Keratinocyte (primary cell): Measurements from ENCODE around the gene DSTN.

Experiments used
- CTCF ChIP-seq, 3 experiments: IDR thresholded peaks in 1 of 3; conservative IDR thresholded peaks in 1 of 3; optimal IDR thresholded peaks in 1 of 3; 2 replicates in 2 of 3; 3 replicates in 1 of 3; pipeline versions ENCODE3 to v1.5.1; 2011; ENCODE audit warnings: low read length in 3 of 3, mild to moderate bottlenecking in 3 of 3, moderate library complexity in 2 of 3, control low read depth in 1 of 3, inconsistent platforms in 1 of 3; ENCODE audit not compliant: insufficient read depth in 2 of 3; ENCODE audit errors: extremely low read depth in 1 of 3
- EZH2 ChIP-seq: IDR thresholded peaks from one replicate; pipeline ENCODE4 v1.6.1; 2012; ENCODE audit warnings: inconsistent platforms, mild to moderate bottlenecking, low read length, moderate library complexity

DNA sequence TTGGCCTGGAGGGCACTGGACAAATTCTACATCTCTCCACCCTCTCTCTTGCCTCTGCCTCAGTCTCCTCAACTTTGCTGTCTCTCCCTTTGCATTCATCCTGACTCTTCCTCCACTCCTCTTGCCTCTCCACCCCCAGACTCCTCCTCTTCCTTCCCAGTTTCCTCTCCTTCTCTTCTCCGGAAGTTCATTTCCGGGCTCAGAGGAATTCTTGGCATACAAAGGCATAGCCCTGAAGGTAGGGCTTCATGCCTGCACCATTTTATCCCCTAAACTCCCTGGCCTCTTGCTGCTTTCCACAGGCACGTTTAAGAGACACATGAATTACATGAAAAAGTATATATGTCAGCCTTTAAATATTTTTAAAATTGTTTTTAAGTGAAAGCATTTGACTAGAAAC lies 49.3 kb upstream of the DSTN start:
- TF ChIP-seq CTCF (optimal IDR thresholded peaks at IDR 0.05 in 1 of 3, IDR thresholded peaks at IDR 0.05 in 1 of 3, conservative IDR thresholded peaks at IDR 0.05 in 1 of 3; ENCODE audit: extremely low read depth in 1 of 3, insufficient read depth in 2 of 3, low read length in 3 of 3) (no peak), EZH2 (no peak)
